ENCODE results near the gene TLX3.

DNA sequence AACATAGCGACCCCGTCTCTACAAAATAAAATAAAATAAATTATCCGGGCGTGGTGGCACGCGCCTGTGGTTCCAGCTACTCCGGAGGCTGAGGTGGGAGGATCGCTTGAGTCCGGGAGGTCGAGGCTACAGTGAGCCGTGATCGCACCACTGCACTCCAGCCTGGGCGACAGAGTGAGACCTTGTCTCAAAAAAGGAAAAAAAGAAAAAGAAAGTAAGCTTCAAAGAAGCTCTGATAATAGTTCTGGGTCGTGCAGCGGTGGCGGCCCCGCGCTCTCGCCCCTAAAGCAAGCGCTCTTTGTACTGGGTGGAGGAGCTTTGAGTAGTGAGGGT is 6.8 kb downstream of the TLX3 start:
- TF ChIP-seq, protein P1, sequence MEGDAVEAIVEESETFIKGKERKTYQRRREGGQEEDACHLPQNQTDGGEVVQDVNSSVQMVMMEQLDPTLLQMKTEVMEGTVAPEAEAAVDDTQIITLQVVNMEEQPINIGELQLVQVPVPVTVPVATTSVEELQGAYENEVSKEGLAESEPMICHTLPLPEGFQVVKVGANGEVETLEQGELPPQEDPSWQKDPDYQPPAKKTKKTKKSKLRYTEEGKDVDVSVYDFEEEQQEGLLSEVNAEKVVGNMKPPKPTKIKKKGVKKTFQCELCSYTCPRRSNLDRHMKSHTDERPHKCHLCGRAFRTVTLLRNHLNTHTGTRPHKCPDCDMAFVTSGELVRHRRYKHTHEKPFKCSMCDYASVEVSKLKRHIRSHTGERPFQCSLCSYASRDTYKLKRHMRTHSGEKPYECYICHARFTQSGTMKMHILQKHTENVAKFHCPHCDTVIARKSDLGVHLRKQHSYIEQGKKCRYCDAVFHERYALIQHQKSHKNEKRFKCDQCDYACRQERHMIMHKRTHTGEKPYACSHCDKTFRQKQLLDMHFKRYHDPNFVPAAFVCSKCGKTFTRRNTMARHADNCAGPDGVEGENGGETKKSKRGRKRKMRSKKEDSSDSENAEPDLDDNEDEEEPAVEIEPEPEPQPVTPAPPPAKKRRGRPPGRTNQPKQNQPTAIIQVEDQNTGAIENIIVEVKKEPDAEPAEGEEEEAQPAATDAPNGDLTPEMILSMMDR (IDR thresholded peaks at IDR 0.05), result no peak
- no peak for TF ChIP-seq POLR2A (IDR thresholded peaks at IDR 0.05; ENCODE audit: low read depth)
- no peak for TF ChIP-seq POLR2AphosphoS5 (IDR thresholded peaks at IDR 0.05)

Measured in esophagus muscularis mucosa (tissue), 3 donors.